ENCODE data around the gene ATP2B3.

DNA sequence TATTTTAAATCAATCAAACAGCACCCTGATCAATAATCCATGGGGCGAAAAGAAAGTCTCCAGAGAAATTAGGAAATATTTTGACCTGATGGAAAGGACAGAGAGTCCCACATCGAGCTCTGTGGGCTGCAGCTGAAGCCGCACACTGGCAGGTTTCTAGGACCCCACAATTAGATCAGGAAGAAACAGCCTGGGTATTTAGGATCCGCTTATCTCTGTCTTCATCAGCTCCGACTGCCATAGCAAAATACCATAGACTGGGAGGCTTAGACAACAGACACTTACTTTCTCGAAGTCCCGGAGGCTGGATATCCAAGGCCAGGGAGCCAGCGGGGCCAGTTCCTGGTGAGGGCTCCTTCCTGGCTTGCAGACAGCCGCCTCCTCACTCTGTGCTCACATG is 45.1 kb downstream of the ATP2B3 start:
- TF ChIP-seq, protein P1, sequence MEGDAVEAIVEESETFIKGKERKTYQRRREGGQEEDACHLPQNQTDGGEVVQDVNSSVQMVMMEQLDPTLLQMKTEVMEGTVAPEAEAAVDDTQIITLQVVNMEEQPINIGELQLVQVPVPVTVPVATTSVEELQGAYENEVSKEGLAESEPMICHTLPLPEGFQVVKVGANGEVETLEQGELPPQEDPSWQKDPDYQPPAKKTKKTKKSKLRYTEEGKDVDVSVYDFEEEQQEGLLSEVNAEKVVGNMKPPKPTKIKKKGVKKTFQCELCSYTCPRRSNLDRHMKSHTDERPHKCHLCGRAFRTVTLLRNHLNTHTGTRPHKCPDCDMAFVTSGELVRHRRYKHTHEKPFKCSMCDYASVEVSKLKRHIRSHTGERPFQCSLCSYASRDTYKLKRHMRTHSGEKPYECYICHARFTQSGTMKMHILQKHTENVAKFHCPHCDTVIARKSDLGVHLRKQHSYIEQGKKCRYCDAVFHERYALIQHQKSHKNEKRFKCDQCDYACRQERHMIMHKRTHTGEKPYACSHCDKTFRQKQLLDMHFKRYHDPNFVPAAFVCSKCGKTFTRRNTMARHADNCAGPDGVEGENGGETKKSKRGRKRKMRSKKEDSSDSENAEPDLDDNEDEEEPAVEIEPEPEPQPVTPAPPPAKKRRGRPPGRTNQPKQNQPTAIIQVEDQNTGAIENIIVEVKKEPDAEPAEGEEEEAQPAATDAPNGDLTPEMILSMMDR (IDR thresholded peaks at IDR 0.05; ENCODE audit: extremely low read depth in 1 of 2, insufficient read depth in 1 of 2, low read depth in 1 of 2, low read length in 2 of 2), result no peak
- no peak for TF ChIP-seq POLR2AphosphoS5 (IDR thresholded peaks at IDR 0.05; ENCODE audit: insufficient read depth, low read depth, low read length)
